ENCODE measurements around the gene IFFO2. TPM values are rescaled to one million over a fixed set of nuclear protein-coding genes. Genes with fewer than 3 reads are reported as not detected.

IFFO2 gene
- total and polyA plus RNA-seq, 2 of the 13 experiments (the other 11 are each of a cell fraction or from before 2014, with no cell fraction given): 7.3 to 16.7 TPM

DNA sequence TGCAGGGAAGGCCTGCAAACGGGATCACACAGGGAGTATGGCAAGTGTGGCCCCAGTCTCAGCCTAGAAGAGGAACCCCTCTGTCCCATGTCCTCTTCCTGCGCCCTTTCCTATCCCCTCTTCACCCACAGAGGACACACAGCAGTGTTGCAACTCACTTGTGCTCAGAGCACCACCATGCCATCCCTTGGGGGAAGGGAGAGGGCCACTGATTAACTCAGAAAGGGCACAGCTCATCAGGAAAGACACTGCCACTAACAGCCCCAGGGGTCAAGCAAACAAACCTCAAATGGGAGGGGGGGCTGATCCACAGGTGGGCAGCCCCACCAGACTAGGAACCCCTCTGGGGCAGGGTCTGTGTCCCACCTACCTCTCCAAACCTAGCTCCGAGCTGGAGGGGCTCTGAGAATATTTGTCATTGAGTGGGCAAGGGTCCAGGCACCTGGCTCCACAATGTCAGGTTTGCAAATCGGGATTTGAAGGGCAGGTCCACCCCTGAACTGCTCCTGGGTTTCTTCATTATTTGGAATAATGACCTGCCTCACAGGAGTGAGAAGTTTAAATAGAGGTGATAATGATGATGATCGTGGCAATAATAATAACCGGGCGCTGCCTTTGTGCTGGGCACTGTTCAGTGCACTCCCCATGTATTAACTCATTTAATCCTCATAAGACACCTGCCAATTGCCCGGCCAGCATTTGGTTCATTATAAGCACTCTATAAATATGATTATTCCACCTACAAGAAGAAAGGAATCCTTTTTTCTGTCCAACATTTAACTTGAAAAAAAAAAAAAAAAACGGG, 55.1 kb downstream of the IFFO2 start (continued):
- no peak; the same call in 1 of the 2 replicates for TF ChIP-seq ZNF431 (CRISPR knock-in tag; IDR thresholded peaks at IDR 0.05; ENCODE audit: borderline replicate concordance, low read depth)
- no peak for TF ChIP-seq TERF1 (CRISPR knock-in tag; IDR thresholded peaks at IDR 0.05)
- TF ChIP-seq NCOA1 (CRISPR knock-in tag; IDR thresholded peaks at IDR 0.05): no peak
- TF ChIP-seq ATF7 (IDR thresholded peaks at IDR 0.05): no peak
- no peak for TF ChIP-seq ATF7 (CRISPR knock-in tag; IDR thresholded peaks at IDR 0.05)
- no peak for TF ChIP-seq RAD51 (IDR thresholded peaks at IDR 0.05; ENCODE audit: borderline replicate concordance)
- TF ChIP-seq, protein P1, sequence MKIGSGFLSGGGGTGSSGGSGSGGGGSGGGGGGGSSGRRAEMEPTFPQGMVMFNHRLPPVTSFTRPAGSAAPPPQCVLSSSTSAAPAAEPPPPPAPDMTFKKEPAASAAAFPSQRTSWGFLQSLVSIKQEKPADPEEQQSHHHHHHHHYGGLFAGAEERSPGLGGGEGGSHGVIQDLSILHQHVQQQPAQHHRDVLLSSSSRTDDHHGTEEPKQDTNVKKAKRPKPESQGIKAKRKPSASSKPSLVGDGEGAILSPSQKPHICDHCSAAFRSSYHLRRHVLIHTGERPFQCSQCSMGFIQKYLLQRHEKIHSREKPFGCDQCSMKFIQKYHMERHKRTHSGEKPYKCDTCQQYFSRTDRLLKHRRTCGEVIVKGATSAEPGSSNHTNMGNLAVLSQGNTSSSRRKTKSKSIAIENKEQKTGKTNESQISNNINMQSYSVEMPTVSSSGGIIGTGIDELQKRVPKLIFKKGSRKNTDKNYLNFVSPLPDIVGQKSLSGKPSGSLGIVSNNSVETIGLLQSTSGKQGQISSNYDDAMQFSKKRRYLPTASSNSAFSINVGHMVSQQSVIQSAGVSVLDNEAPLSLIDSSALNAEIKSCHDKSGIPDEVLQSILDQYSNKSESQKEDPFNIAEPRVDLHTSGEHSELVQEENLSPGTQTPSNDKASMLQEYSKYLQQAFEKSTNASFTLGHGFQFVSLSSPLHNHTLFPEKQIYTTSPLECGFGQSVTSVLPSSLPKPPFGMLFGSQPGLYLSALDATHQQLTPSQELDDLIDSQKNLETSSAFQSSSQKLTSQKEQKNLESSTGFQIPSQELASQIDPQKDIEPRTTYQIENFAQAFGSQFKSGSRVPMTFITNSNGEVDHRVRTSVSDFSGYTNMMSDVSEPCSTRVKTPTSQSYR (CRISPR knock-in tag; IDR thresholded peaks at IDR 0.05; ENCODE audit: borderline replicate concordance): peak; percentile 98
- TF ChIP-seq, protein P2, sequence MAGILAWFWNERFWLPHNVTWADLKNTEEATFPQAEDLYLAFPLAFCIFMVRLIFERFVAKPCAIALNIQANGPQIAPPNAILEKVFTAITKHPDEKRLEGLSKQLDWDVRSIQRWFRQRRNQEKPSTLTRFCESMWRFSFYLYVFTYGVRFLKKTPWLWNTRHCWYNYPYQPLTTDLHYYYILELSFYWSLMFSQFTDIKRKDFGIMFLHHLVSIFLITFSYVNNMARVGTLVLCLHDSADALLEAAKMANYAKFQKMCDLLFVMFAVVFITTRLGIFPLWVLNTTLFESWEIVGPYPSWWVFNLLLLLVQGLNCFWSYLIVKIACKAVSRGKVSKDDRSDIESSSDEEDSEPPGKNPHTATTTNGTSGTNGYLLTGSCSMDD (CRISPR knock-in tag; IDR thresholded peaks at IDR 0.05): no peak
- 0 out of 2 replicates have a peak, but pooled peaks have one; percentile 75 for TF ChIP-seq PAF1 (CRISPR knock-in tag; IDR thresholded peaks at IDR 0.05)
- peak; percentile 56 for TF ChIP-seq ZGPAT (CRISPR knock-in tag; IDR thresholded peaks at IDR 0.05)
- TF ChIP-seq ZNF674 (CRISPR knock-in tag; IDR thresholded peaks at IDR 0.05; ENCODE audit: low read depth): no peak
- no peak for TF ChIP-seq CCAR2 (optimal IDR thresholded peaks at IDR 0.05; ENCODE audit: low read depth, low read length)
- TF ChIP-seq TCF12 (IDR thresholded peaks at IDR 0.05): no peak
- TF ChIP-seq TCF12 (CRISPR knock-in tag; IDR thresholded peaks at IDR 0.05): no peak; the same call in 1 of the 2 replicates
- peak; percentile 75; the same call in 1 of the 2 replicates for TF ChIP-seq MIER3 (CRISPR knock-in tag; IDR thresholded peaks at IDR 0.05; ENCODE audit: borderline replicate concordance)
- TF ChIP-seq WIZ (CRISPR knock-in tag; IDR thresholded peaks at IDR 0.05): no peak
- peak; percentile 63; the same call in 1 of the 2 replicates for TF ChIP-seq THRA (CRISPR knock-in tag; IDR thresholded peaks at IDR 0.05; ENCODE audit: borderline replicate concordance)
- TF ChIP-seq MLLT10 (CRISPR knock-in tag; IDR thresholded peaks at IDR 0.05): no peak
- TF ChIP-seq THAP8 (CRISPR knock-in tag; IDR thresholded peaks at IDR 0.05; ENCODE audit: borderline replicate concordance): no peak
